Aorta (tissue), 5 donors: Measurements from ENCODE around the gene ABLIM2. TPM values are rescaled to one million over a fixed set of nuclear protein-coding genes. Genes with fewer than 3 reads are reported as not detected.

Source experiments
- ATAC-seq: fragments of 200-7000 bp; cut with Tn5 transposase; one replicate; pipeline ENCODE4 v1.9.1; 2022; ENCODE audit warnings: moderate library complexity; ENCODE audit not compliant: low FRiP score
- DNase-seq, 2 donors: peaks; one replicate each; pipeline ENCODE4 v3.0.0-alpha.2; 2020
- H3K27ac ChIP-seq, 2 donors: one replicate each; pipeline ENCODE4 v1.5.1; 2013; ENCODE audit warnings: low read length in 2 of 2, mild to moderate bottlenecking in 2 of 2, moderate library complexity in 2 of 2, control low read depth in 1 of 2, inconsistent platforms in 1 of 2, low read depth in 1 of 2
- H3K27me3 ChIP-seq, 2 donors: one replicate each; pipeline ENCODE4 v1.6.1; 2013; ENCODE audit warnings: control low read depth in 1 of 2, low read length in 1 of 2, mild to moderate bottlenecking in 1 of 2, moderate library complexity in 1 of 2; ENCODE audit not compliant: insufficient read depth in 2 of 2, control insufficient read depth in 1 of 2
- H3K36me3 ChIP-seq, 2 donors: one replicate each; pipeline ENCODE4 v1.6.1; 2013; ENCODE audit warnings: control low read depth in 1 of 2, low read length in 1 of 2, mild to moderate bottlenecking in 1 of 2; ENCODE audit not compliant: insufficient read depth in 2 of 2, control insufficient read depth in 1 of 2
- H3K4me1 ChIP-seq, 2 donors: one replicate each; pipeline ENCODE4 v1.6.1; 2013; ENCODE audit warnings: low read length in 2 of 2, control low read depth in 1 of 2, mild to moderate bottlenecking in 1 of 2, moderate library complexity in 1 of 2; ENCODE audit not compliant: insufficient read depth in 2 of 2, control insufficient read depth in 1 of 2
- H3K4me3 ChIP-seq, 2 donors: one replicate each; pipeline ENCODE4 v1.5.1; 2013; ENCODE audit warnings: low read length in 2 of 2, control low read depth in 1 of 2, mild to moderate bottlenecking in 1 of 2
- H3K9me3 ChIP-seq: one replicate; pipeline ENCODE4 v1.6.1; 2013; ENCODE audit warnings: mild to moderate bottlenecking, low read length; ENCODE audit not compliant: control insufficient read depth
- WGBS, 2 donors: extraction: QIAGEN DNeasy Blood & Tissue Kit; methylation state at CpG; one replicate each; pipeline ENCODE4 v1.1.7; 2013; 5-methylcytosine and 5-hydroxymethylcytosine counted together
- intact Hi-C, 2 donors: fragments of 100-400 bp; cut with DNase I; formaldehyde crosslinking; loops; one replicate each; pipeline versions ENCODE4 v1.14.2 to v1.15.0; 2022
- long read RNA-seq, 2 donors: library from polyadenylated mRNA; unstranded; transcript quantifications; one replicate each; pipeline ENCODE4 v2.0.0, GENCODE V29; 2020 to 2021
- polyA plus RNA-seq, 2 donors: library from polyadenylated mRNA; stranded (reverse); fragments of 200-250 nt; gene quantifications; one replicate each; pipeline ENCODE4 v1.2.3, GENCODE V29; 2013
- total RNA-seq, 2 donors: library from RNA; stranded (reverse); fragmentation: NEBNext Ultra II Directional; extraction: Animal tissue kit (Norgen Biotek cat#: 25700); gene quantifications; one replicate each; pipeline ENCODE4 v1.2.1, GENCODE V29; 2021
- donor health status: healthy with polysubstance abuse.
- donor health status: Bipolar disorder and iron deficiency.
- donor health status: DM: no; HTN: no; CAD: no.
- donor health status: DM: no; HTN: no; CAD: no.
- donor health status: DM: yes; HTN: yes; CAD: no.

The ABLIM2 gene
- total RNA-seq: 10 to 100 TPM; 15.4 to 20.2 TPM
- 1 to 10 TPM; 5.3 to 6.8 TPM for polyA plus RNA-seq
- long read RNA-seq, donor 1, partial matches to known transcripts: 9 of 26 reads
- long read RNA-seq, donor 1, other reads (novel, unspliced or antisense): 16 of 26 reads
- long read RNA-seq, donor 2, partial matches to known transcripts: 1 of 15 reads
- long read RNA-seq, donor 2, other reads (novel, unspliced or antisense): 14 of 15 reads

- WGBS, 2 donors: 0% methylated on average over 89 to 96 of the region's 96 CpGs
- Histone ChIP-seq H3K36me3 (no peaks in the 10 kb centered on the region), H3K4me1 (no peaks in the 10 kb centered on the region), H3K4me3 (peak within 1 kb of the TSS; percentile 66 to 78), H3K27me3 (no peaks in the 10 kb centered on the region), H3K27ac (peak within 1 kb of the TSS in 1 of 2 donors; percentile 3), H3K9me3 (no peaks in the 10 kb centered on the region)
- intact Hi-C loops: no loop called here
- peak; percentile 98 for ATAC-seq
- peak; percentile 99 for DNase-seq
Measured at GRCh38 chr4:8158710-8159536, at the start of gene ABLIM2. Gene ABLIM2, minus strand, starts transcription at chr4:8158813. Its CDS starts 124 bp downstream, at chr4:8158689.

GRCh38 chr4:8207314-8207713 lies 48.7 kb upstream of the ABLIM2 start:
- intact Hi-C loops: loop anchor here in 1 of 2 donors (10.0 kb wide), 1 partner anchor 707 kb away; no protein-coding TSS in a partner anchor
- Histone ChIP-seq H3K4me3 (no peak overlapping the region), H3K27me3 (no peaks in the 10 kb centered on the region), H3K27ac (no peak overlapping the region), H3K4me1 (no peaks in the 10 kb centered on the region), H3K36me3 (no peaks in the 10 kb centered on the region), H3K9me3 (no peaks in the 10 kb centered on the region)
- no peak for DNase-seq
- ATAC-seq: no peak
- WGBS, 2 donors: 94 to 95% methylated on average over 6 of the region's 6 CpGs

- Histone ChIP-seq H3K4me1 (no peaks in the 10 kb centered on the region), H3K27me3 (no peaks in the 10 kb centered on the region), H3K36me3 (no peaks in the 10 kb centered on the region), H3K27ac (no peak overlapping the region), H3K4me3 (no peak overlapping the region), H3K9me3 (no peaks in the 10 kb centered on the region)
- intact Hi-C loops: loop anchor here in 1 of 2 donors (10.0 kb wide), 1 partner anchor 709 kb away; no protein-coding TSS in a partner anchor
- ATAC-seq (no peak), DNase-seq (no peak)
- 81% methylated on average over 23 to 26 of the region's 26 CpGs for WGBS, 2 donors
Measured at GRCh38 chr4:8205749-8206611, 47.4 kb upstream of the ABLIM2 start.

GRCh38 chr4:8205241-8205707 lies 46.7 kb upstream of the ABLIM2 start:
- 19 to 27% methylated on average over 13 to 19 of the region's 19 CpGs for WGBS, 2 donors
- no peaks in the 10 kb centered on the region for H3K27me3 ChIP-seq
- H3K4me1 ChIP-seq: no peaks in the 10 kb centered on the region
- intact Hi-C loops: loop anchor here in 1 of 2 donors (10.0 kb wide), 1 partner anchor 710 kb away; no protein-coding TSS in a partner anchor
- no peak overlapping the region for H3K4me3 ChIP-seq
- no peak overlapping the region for H3K27ac ChIP-seq
- DNase-seq (no peak), ATAC-seq (no peak)
- no peaks in the 10 kb centered on the region for H3K36me3 ChIP-seq
- H3K9me3 ChIP-seq: no peaks in the 10 kb centered on the region

- no peak for DNase-seq
- Histone ChIP-seq H3K9me3 (no peaks in the 10 kb centered on the region), H3K4me3 (no peak overlapping the region), H3K36me3 (no peaks in the 10 kb centered on the region), H3K4me1 (no peaks in the 10 kb centered on the region), H3K27ac (no peak overlapping the region), H3K27me3 (no peaks in the 10 kb centered on the region)
- intact Hi-C loops: loop anchor here in 1 of 2 donors (10.0 kb wide), 1 partner anchor 710 kb away; no protein-coding TSS in a partner anchor
- no peak for ATAC-seq
- 86 to 90% methylated on average over 30 to 31 of the region's 31 CpGs for WGBS, 2 donors
Measured at GRCh38 chr4:8204576-8205227, 46.1 kb upstream of the ABLIM2 start.

- no peaks in the 10 kb centered on the region for H3K4me1 ChIP-seq
- H3K27ac ChIP-seq: no peak overlapping the region
- intact Hi-C loops: loop anchor here in 1 of 2 donors (10.0 kb wide), 1 partner anchor 711 kb away; no protein-coding TSS in a partner anchor
- no peak overlapping the region for H3K4me3 ChIP-seq
- H3K9me3 ChIP-seq: no peaks in the 10 kb centered on the region
- H3K36me3 ChIP-seq: no peaks in the 10 kb centered on the region
- ATAC-seq (no peak), DNase-seq (no peak)
- 87 to 91% methylated on average over 8 to 10 of the region's 10 CpGs for WGBS, 2 donors
- H3K27me3 ChIP-seq: no peaks in the 10 kb centered on the region
Measured at GRCh38 chr4:8203817-8204216, 45.2 kb upstream of the ABLIM2 start.

- H3K4me3 ChIP-seq: no peak overlapping the region
- ATAC-seq (no peak), DNase-seq (no peak)
- intact Hi-C loops: loop anchor here in 1 of 2 donors (10.0 kb wide), 1 partner anchor 712 kb away; no protein-coding TSS in a partner anchor
- 91 to 92% methylated on average over 7 of the region's 7 CpGs for WGBS, 2 donors
- H3K4me1 ChIP-seq: no peaks in the 10 kb centered on the region
- H3K27ac ChIP-seq: no peak overlapping the region
- no peaks in the 10 kb centered on the region for H3K27me3 ChIP-seq
- no peaks in the 10 kb centered on the region for H3K36me3 ChIP-seq
- no peaks in the 10 kb centered on the region for H3K9me3 ChIP-seq
Measured at GRCh38 chr4:8203052-8203401, 44.4 kb upstream of the ABLIM2 start.
